Measurements from ENCODE around the gene SIPA1L2.

DNA sequence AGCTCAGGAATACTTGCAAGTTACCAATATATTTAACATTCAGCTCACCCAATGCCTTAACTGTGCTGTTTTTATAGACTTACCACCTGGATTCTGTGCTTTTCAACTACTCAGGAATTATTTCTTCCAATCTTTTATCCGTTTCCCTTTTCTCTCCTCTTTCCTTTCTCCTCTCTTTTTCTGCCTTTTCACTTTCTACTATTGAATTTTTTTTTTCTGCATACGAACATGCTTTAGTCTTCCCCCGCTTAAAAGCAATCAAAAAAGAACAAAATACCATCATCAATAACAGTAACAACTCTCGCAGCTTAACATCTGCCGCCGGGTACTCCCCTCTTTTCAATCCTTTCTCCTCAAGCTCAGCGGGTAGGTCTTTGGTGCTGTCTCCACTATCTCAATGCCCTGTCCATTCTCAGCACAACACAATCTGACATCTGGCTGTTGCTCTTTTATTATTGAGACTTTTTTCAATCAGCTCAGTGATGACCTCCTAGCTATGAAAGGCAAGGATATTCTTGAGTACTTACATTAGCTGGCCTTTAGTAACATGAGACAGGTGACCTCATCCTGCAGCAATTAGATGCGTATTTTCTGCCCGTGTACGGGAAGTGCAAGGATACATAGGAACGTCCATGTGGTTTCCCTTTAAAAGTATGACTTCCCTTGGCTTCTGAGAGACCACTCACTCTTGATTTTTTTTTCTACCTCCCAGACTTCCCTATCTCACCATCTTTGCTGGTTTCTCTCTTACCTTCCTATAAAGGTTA lies 40.2 kb upstream of the SIPA1L2 start:
- TF ChIP-seq FOXM1 (IDR thresholded peaks at IDR 0.05; ENCODE audit: borderline replicate concordance), result no peak
- TF ChIP-seq SUZ12 (IDR thresholded peaks at IDR 0.05), result no peak
- no peak for TF ChIP-seq ELF4 (IDR thresholded peaks at IDR 0.05)
- no peak for TF ChIP-seq CTBP1 (IDR thresholded peaks at IDR 0.05; ENCODE audit: borderline replicate concordance)
- TF ChIP-seq BHLHE40 (IDR thresholded peaks at IDR 0.05; ENCODE audit: borderline replicate concordance), result no peak
- TF ChIP-seq SP1 (IDR thresholded peaks at IDR 0.05), result no peak

Measured in HEK293T (cell line).